Upper lobe of left lung (tissue), 6 donors: ENCODE measurements around the gene SCN5A. TPM values are rescaled to one million over a fixed set of nuclear protein-coding genes. Genes with fewer than 3 reads are reported as not detected.

Source experiments
- ATAC-seq, 2 donors: fragments of 200-7000 bp; cut with Tn5 transposase; one replicate each; pipeline ENCODE4 v1.9.1; 2022; ENCODE audit warnings: mild to moderate bottlenecking in 2 of 2, moderate library complexity in 2 of 2; ENCODE audit not compliant: low FRiP score in 2 of 2
- DNase-seq, 2 donors: peaks; one replicate each; pipeline ENCODE4 v3.0.0-alpha.2; 2019 to 2020
- H3K27ac ChIP-seq, 4 donors: fragments of 200-600 bp; sonication (generic); one replicate each; pipeline ENCODE4 v1.5.1; 2016 to 2019
- H3K27me3 ChIP-seq, 4 donors: fragments of 200-600 bp; sonication (generic); one replicate each; pipeline ENCODE4 v1.5.1; 2017 to 2019
- H3K36me3 ChIP-seq, 4 donors: fragments of 200-600 bp; sonication (generic); one replicate each; pipeline ENCODE4 v1.5.1; 2016 to 2019
- H3K4me1 ChIP-seq, 4 donors: fragments of 200-600 bp; sonication (generic); one replicate each; pipeline ENCODE4 v1.5.1; 2018 to 2019
- H3K4me3 ChIP-seq, 4 donors: fragments of 200-600 bp; sonication (generic); one replicate each; pipeline ENCODE4 v1.5.1; 2017 to 2019; ENCODE audit warnings: mild to moderate bottlenecking in 2 of 4, moderate library complexity in 1 of 4
- H3K9me3 ChIP-seq, 4 donors: fragments of 200-600 bp; sonication (generic); one replicate each; pipeline ENCODE4 v1.5.1; 2018 to 2019
- CTCF ChIP-seq, 6 experiments: fragments of 450-650 bp in 4 of 6; fragments of 200-600 bp in 2 of 6; sonication (generic) in 2 of 6; IDR thresholded peaks; one replicate each; pipeline ENCODE4 v1.5.1; 2016 to 2019; ENCODE audit warnings: antibody characterized with exemption in 6 of 6
- EP300 ChIP-seq, 4 donors: sonication (generic); formaldehyde crosslinking; IDR thresholded peaks; one replicate each; pipeline ENCODE4 v1.5.1; 2017; ENCODE audit warnings: antibody characterized with exemption in 4 of 4, control low read depth in 2 of 4
- POLR2A ChIP-seq, 4 donors: fragments of 450-650 bp; IDR thresholded peaks; one replicate each; pipeline ENCODE4 v1.5.1; 2016 to 2017; ENCODE audit warnings: antibody characterized with exemption in 4 of 4, mild to moderate bottlenecking in 2 of 4
- POLR2AphosphoS5 ChIP-seq, 2 donors: sonication (generic); formaldehyde crosslinking; IDR thresholded peaks; one replicate each; pipeline ENCODE4 v1.5.1; 2017; ENCODE audit warnings: antibody characterized with exemption in 2 of 2
- WGBS, 2 donors: methylation state at CpG; one replicate each; pipeline ENCODE4 v1.1.5; 2017 to 2018; 5-methylcytosine and 5-hydroxymethylcytosine counted together
- total RNA-seq, 6 donors: library from RNA; depleted of rRNA in 4 of 6; stranded (reverse); fragments of >200 nt in 4 of 6; gene quantifications; one replicate each; pipeline versions ENCODE4 v1.1.0 to v1.2.1, GENCODE V29; 2016 to 2021
- donor health status: DM: no; HTN: no; CAD: no; lungs with moderate emphysema.
- donor health status: DM: no; HTN: yes; CAD: no; lungs with severe emphysema.

Gene SCN5A
- total RNA-seq, 6 donors from 2014 or later, result under 0.01 to 0.30 (median 0.10) TPM; not detected in 1

GRCh38 chr3:38519651-38520050 lies 129.8 kb downstream of the SCN5A start:
- Histone ChIP-seq H3K27me3 (no peaks in the 10 kb centered on the region), H3K4me3 (no peak overlapping the region), H3K9me3 (no peaks in the 10 kb centered on the region), H3K27ac (no peak overlapping the region), H3K4me1 (no peaks in the 10 kb centered on the region), H3K36me3 (peaks cover 5 to 46% (median 20%) of the 10 kb centered on the region in 4 donors)
- ATAC-seq (no peak), DNase-seq (no peak)
- 40 to 46% methylated on average over 5 of the region's 5 CpGs for WGBS, 2 donors
- TF ChIP-seq EP300 (IDR thresholded peaks at IDR 0.05) (no peak), POLR2AphosphoS5 (IDR thresholded peaks at IDR 0.05) (no peak), POLR2A (IDR thresholded peaks at IDR 0.05) (no peak), CTCF (IDR thresholded peaks at IDR 0.05) (no peak)

- Histone ChIP-seq H3K9me3 (no peaks in the 10 kb centered on the region), H3K27ac (no peak overlapping the region), H3K4me3 (no peak overlapping the region), H3K4me1 (no peaks in the 10 kb centered on the region), H3K36me3 (peaks cover 3 to 46% (median 14%) of the 10 kb centered on the region in 4 donors), H3K27me3 (no peaks in the 10 kb centered on the region)
- DNase-seq (no peak), ATAC-seq (no peak)
- WGBS, 2 donors, result 68 to 93% methylated on average over 1 of the region's 1 CpG
- TF ChIP-seq POLR2AphosphoS5 (IDR thresholded peaks at IDR 0.05), result no peak
- no peak for TF ChIP-seq EP300 (IDR thresholded peaks at IDR 0.05)
- no peak for TF ChIP-seq POLR2A (IDR thresholded peaks at IDR 0.05)
- no peak for TF ChIP-seq CTCF (IDR thresholded peaks at IDR 0.05)
Observed at GRCh38 chr3:38519000-38519399, 130.5 kb downstream of the SCN5A start.

GRCh38 chr3:38516669-38517068 lies 132.8 kb downstream of the SCN5A start:
- no peak for ATAC-seq
- TF ChIP-seq POLR2A (IDR thresholded peaks at IDR 0.05), result no peak
- no peak for TF ChIP-seq CTCF (IDR thresholded peaks at IDR 0.05)
- TF ChIP-seq POLR2AphosphoS5 (IDR thresholded peaks at IDR 0.05), result no peak
- TF ChIP-seq EP300 (IDR thresholded peaks at IDR 0.05), result no peak
- Histone ChIP-seq H3K4me1 (no peaks in the 10 kb centered on the region), H3K27me3 (no peaks in the 10 kb centered on the region), H3K9me3 (no peaks in the 10 kb centered on the region), H3K27ac (no peak overlapping the region), H3K4me3 (no peak overlapping the region), H3K36me3 (peaks cover 0 to 42% (median 6%) of the 10 kb centered on the region in 4 donors)
- DNase-seq, result no peak
- 56 to 57% methylated on average over 1 of the region's 1 CpG for WGBS, 2 donors

DNA sequence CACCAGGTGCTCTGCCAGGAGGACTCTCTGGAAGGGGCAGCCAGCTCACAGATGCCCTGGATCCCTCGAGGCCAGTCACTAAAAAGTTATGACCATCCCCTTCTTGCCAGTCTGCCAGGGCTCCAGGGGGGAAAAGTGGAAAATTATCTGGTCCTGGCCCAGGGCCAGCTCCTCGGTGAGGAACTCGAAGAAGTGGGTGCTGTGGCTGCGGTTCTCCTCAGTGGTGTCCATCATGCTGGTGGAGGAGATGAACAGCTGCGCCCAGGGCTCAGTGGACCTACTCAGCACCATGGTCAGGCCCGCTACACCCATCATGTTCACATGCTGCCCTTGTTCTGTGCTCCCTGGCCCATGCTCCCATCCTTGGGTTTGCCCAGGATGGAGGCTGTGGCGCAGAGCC lies 134.1 kb downstream of the SCN5A start:
- H3K36me3 ChIP-seq, result peaks cover 0 to 55% (median 6%) of the 10 kb centered on the region in 4 donors

More for the DNA sequence above, 134.1 kb downstream of the SCN5A start:
- Histone ChIP-seq H3K4me1 (no peaks in the 10 kb centered on the region), H3K27me3 (no peaks in the 10 kb centered on the region), H3K4me3 (no peak overlapping the region), H3K27ac (no peak overlapping the region), H3K9me3 (no peaks in the 10 kb centered on the region)
- TF ChIP-seq CTCF (IDR thresholded peaks at IDR 0.05), result no peak
- TF ChIP-seq POLR2A (IDR thresholded peaks at IDR 0.05), result no peak
- TF ChIP-seq POLR2AphosphoS5 (IDR thresholded peaks at IDR 0.05), result no peak
- TF ChIP-seq EP300 (IDR thresholded peaks at IDR 0.05), result no peak
- 94 to 96% methylated on average over 3 to 7 of the region's 7 CpGs for WGBS, 2 donors
- DNase-seq (no peak), ATAC-seq (no peak)
